Lower lobe of right lung (tissue), 2 donors: ENCODE measurements around the gene EPHA6. TPM values are rescaled to one million over a fixed set of nuclear protein-coding genes. Genes with fewer than 3 reads are reported as not detected.

Experiments
- ATAC-seq, 2 donors: fragments of 200-7000 bp; cut with Tn5 transposase; one replicate each; pipeline ENCODE4 v1.9.1; 2020 to 2022; ENCODE audit warnings: mild to moderate bottlenecking in 2 of 2, moderate library complexity in 2 of 2
- DNase-seq: peaks from one replicate; pipeline ENCODE4 v3.0.0-alpha.2; 2020
- H3K27ac ChIP-seq: fragments of 200-600 bp; one replicate; pipeline ENCODE4 v1.8.0; 2022
- H3K27me3 ChIP-seq: fragments of 200-600 bp; one replicate; pipeline ENCODE4 v1.8.0; 2022; ENCODE audit warnings: low read depth
- H3K36me3 ChIP-seq: fragments of 200-600 bp; one replicate; pipeline ENCODE4 v1.8.0; 2022; ENCODE audit warnings: mild to moderate bottlenecking
- H3K4me1 ChIP-seq: fragments of 200-600 bp; one replicate; pipeline ENCODE4 v1.8.0; 2022
- H3K4me3 ChIP-seq: fragments of 200-600 bp; one replicate; pipeline ENCODE4 v1.8.0; 2022; ENCODE audit warnings: mild to moderate bottlenecking
- H3K9me3 ChIP-seq: fragments of 200-600 bp; one replicate; pipeline ENCODE4 v1.8.0; 2022
- CTCF ChIP-seq: fragments of 200-600 bp; IDR thresholded peaks from one replicate; pipeline ENCODE4 v1.8.0; 2022; ENCODE audit warnings: antibody characterized with exemption, mild to moderate bottlenecking
- intact Hi-C: fragments of 100-400 bp; cut with DNase I; formaldehyde crosslinking; loops from one replicate; pipeline ENCODE4 v1.11.0; 2022
- total RNA-seq: library from RNA; stranded (reverse); fragmentation: NEBNext Ultra II Directional; extraction: Animal tissue kit (Norgen Biotek cat#: 25700); gene quantifications from one replicate; pipeline ENCODE4 v1.2.1, GENCODE V29; 2021
- donor health status: DM: no; HTN: yes; CAD: no; lungs with severe emphysema.

The EPHA6 gene
- total RNA-seq, 1 donor from 2014 or later = 0.53 TPM

GRCh38 chr3:97552186-97552585 is 737.8 kb downstream of the EPHA6 start:
- DNase-seq (no peak), ATAC-seq (no peak)
- Histone ChIP-seq H3K36me3 (no peaks in the 10 kb centered on the region), H3K27me3 (no peaks in the 10 kb centered on the region), H3K27ac (no peak overlapping the region), H3K4me3 (no peak overlapping the region), H3K9me3 (no peaks in the 10 kb centered on the region), H3K4me1 (no peaks in the 10 kb centered on the region)
- intact Hi-C loops = no loop called here
- TF ChIP-seq CTCF = no peak

GRCh38 chr3:97575742-97576141 is 761.3 kb downstream of the EPHA6 start:
- Histone ChIP-seq H3K36me3 (no peaks in the 10 kb centered on the region), H3K27ac (no peak overlapping the region), H3K4me3 (no peak overlapping the region), H3K27me3 (no peaks in the 10 kb centered on the region), H3K9me3 (no peaks in the 10 kb centered on the region), H3K4me1 (no peaks in the 10 kb centered on the region)
- intact Hi-C loops = no loop called here
- DNase-seq (no peak), ATAC-seq (no peak)
- no peak for TF ChIP-seq CTCF

- no peaks in the 10 kb centered on the region for H3K4me1 ChIP-seq
- no peaks in the 10 kb centered on the region for H3K9me3 ChIP-seq
- intact Hi-C loops = no loop called here
- no peak overlapping the region for H3K4me3 ChIP-seq
- no peaks in the 10 kb centered on the region for H3K36me3 ChIP-seq
- ATAC-seq (no peak), DNase-seq (no peak)
- H3K27ac ChIP-seq = no peak overlapping the region
- no peak for TF ChIP-seq CTCF
- no peaks in the 10 kb centered on the region for H3K27me3 ChIP-seq
These were observed 761.8 kb downstream of the EPHA6 start for GRCh38 chr3:97576221-97576620.

- TF ChIP-seq CTCF = no peak
- no peaks in the 10 kb centered on the region for H3K36me3 ChIP-seq
- H3K4me3 ChIP-seq = no peak overlapping the region
- H3K27me3 ChIP-seq = no peaks in the 10 kb centered on the region
- intact Hi-C loops = no loop called here
- ATAC-seq = no peak
- H3K27ac ChIP-seq = no peak overlapping the region
- no peaks in the 10 kb centered on the region for H3K4me1 ChIP-seq
- H3K9me3 ChIP-seq = no peaks in the 10 kb centered on the region
- no peak for DNase-seq
These were observed 765.0 kb downstream of the EPHA6 start for GRCh38 chr3:97579365-97579764.

GRCh38 chr3:97610626-97611025 is 796.2 kb downstream of the EPHA6 start:
- no peak for DNase-seq
- no peak for TF ChIP-seq CTCF

GRCh38 chr3:97612632-97613031 is 798.2 kb downstream of the EPHA6 start:
- Histone ChIP-seq H3K4me1 (no peaks in the 10 kb centered on the region), H3K27me3 (no peaks in the 10 kb centered on the region), H3K27ac (no peak overlapping the region), H3K4me3 (no peak overlapping the region), H3K9me3 (no peaks in the 10 kb centered on the region), H3K36me3 (no peaks in the 10 kb centered on the region)
- DNase-seq (no peak), ATAC-seq (no peak)
- intact Hi-C loops = no loop called here
- no peak for TF ChIP-seq CTCF

More at GRCh38 chr3:97610626-97611025, 796.2 kb downstream of the EPHA6 start:
- H3K4me1 ChIP-seq = no peaks in the 10 kb centered on the region
- ATAC-seq = no peak
- H3K27ac ChIP-seq = no peak overlapping the region
- no peaks in the 10 kb centered on the region for H3K9me3 ChIP-seq
- H3K36me3 ChIP-seq = no peaks in the 10 kb centered on the region
- no peaks in the 10 kb centered on the region for H3K27me3 ChIP-seq
- intact Hi-C loops = no loop called here
- no peak overlapping the region for H3K4me3 ChIP-seq
